Measurements from ENCODE around the gene GUK1.
"Not testable (repeated sequence)": the region's sequence is repeated elsewhere in the genome, so short reads cannot be mapped to it uniquely, and the experiment has no call there.

Gene GUK1

DNA sequence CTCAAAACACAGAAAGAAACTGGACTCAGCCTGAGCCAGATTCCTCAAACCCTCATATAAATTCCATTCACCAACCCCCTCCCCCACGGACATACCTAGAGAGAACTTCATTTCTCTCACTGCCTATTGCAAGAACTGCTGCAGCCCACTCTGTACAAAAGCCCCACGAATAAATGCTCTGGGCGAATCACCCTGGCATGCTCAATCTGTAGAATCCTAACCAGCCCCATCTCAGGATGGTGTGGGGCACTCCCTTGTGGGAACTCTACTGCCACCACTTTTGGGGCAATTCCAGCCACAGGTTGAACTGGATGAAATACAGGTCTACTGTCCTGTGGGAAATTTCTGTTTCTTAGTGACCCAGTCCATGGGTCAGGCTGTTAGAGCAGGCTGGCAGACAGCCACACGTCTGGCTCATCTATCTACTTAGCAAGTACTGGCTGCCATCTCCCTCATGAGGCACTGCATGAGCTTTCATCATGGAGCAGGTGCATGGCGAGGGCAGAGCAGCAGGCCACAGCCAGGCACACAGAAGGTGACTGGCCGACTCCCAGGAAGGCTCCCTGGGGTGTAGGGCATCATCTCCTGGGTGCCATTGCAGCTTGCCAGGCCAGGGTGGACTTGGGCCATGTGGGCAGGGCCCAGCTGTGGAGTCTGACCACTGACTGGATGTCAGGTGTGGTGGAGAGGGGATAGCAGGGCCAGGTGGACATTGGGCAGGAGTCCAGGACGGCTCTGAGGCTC is 35.4 kb upstream of the GUK1 start:
- no peak for DNase-seq (ENCODE audit: low read depth)

DNA sequence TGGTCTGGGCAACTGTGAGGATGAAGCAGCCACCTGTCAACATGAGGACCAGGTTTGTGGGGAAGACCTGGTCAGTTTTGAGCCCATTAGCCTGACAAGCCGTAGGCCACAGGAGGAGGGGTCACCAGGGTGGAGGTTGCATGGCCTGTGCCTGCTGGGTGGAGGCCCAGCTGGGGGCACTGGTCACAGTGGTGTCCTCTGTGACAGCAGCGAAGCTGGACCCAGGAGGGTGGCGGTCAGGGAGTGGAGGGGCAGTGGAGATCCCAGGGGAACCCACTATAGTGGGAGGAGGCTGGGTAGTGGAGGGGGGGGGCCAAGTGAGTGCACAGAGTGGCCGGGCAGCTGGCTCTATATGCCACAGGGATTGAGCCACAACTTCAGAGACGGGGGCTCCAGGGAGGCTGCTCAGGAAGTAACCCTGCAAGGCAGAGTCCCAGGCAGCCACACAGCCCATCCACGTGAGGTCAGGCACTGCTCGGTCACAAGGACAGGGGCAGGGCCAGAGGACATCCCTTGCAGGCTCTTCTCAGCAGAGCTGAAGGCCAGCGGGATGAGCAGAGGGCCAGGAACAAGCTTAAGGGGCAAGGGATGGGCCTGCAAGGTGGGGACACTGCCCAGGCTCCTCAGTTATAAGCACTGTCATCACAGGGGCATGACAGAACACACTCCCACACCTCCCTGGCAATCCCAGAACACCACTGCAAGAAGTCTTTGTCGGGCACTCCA is 34.6 kb upstream of the GUK1 start:
- no peak for DNase-seq (ENCODE audit: low read depth)

DNA sequence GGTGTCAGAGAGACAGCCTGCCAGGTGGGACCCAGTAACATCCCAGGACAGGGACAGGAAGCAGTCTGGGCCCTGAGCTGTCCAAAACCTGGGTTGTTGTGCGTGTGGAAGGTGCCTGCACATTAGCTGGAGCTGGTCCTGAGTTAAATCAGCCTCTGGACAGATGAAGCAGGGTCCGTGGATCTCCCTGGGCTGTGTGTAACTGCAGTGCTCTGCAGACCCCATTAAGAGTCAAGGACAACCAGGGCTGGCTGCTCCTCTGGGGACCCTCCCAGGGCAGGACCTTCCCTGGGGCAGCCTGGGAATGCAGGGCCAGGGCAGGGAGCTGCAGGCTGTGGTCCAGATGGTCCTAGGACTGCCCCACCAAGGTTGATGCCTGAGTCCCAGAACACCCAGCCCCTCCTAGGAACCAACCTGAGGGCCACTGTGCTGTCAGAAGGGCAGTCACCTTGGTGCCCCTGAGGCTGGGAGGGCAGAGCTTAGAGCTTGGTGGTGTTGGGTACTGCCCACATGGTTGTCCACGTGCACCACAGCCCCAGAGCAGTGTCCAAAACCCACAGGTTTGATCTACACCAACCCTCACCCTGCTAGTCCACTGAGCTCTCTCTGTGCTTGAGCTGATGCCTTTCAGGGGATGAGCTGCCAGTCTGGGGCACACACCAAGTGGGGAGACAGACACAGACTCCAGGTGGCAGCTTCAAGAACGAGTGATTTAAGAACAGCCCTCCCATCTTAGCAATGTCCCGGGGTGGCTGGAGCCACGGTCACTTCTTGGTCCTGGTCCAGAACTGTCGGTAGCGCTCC is 33.9 kb upstream of the GUK1 start:
- no peak for DNase-seq (ENCODE audit: low read depth)

DNA sequence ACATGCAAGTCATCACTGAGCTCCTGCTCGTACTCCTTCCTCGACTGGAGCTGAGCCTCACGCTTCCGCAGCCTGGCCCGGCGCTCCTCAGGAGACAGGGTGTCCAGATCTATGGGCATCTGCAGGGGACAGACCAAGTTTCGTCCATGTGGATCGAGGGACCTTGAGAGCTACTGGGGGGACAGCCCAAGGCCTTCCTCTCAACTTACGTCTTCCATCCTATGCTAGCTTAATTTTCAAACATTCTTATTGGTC is 33.4 kb upstream of the GUK1 start:
- no peak for DNase-seq (ENCODE audit: low read depth)

DNA sequence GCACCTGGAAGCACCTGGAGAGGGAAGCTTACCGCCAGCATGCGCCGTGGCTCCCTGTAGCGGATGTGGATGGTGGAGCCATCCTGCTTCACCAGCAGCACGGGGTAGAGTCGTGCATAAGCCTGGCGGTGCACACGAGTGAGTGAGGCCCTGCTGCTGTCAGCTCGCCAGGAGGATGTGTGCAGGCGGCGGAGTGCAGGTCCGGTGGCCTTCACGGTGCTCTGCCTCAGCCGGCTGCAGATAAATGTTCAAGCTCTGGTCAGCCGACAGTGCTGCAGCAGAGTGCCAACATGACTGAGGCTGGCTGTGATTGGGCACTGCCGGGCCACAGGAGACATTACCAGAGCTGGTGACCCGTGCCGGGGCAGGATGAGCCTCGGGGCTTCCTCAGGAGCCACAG is 32.4 kb upstream of the GUK1 start:
- no peak for DNase-seq (ENCODE audit: low read depth)

DNA sequence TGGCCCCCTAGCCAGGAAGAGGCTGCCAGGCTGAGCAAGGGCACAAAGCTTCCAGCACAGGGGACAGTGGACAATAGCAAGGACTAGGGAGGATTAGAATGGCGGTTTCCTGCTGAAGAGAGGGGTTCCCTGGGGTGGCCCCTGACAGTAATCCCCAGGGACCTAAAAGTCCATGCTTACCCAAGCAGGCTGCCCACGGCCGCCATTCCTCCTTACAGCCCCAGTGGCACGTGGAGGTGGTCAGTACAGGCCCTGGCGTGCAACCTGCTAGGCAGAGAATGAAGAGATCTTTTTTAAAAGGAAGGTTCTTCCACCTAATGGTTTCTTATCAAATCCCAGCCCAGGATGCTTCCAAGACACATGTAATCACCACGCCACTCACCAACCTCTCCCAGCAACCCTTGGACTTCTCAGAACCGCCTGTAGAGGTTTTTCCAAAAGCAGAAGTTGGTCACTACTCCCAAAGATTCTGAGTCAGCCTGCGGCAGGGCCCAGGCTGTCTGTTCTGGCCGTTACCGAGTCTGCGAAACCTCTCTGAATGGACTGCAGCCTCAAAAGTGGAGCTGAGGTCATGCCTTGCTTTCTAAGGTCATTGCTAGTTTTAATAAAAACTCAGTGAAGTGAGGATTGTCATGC is 31.9 kb upstream of the GUK1 start:
- DNase-seq (ENCODE audit: low read depth), result no peak

DNA sequence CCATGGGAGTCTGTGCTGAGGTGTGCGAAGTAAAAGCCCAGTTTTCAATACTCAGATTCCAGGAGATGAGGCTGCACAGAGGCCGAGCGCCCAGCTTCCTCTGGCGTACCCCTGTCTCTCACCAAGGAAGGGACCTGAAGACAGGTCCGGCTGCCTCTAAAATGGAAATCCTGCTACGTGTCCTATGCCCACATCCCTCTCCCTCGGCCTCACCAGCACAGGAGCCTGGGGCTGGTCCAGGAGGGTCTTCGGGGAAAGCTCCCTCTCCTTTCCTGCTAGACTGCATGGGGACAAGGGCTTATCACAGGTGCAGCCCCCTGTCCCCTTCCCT is 31.4 kb upstream of the GUK1 start:
- DNase-seq (ENCODE audit: low read depth), result no peak

DNA sequence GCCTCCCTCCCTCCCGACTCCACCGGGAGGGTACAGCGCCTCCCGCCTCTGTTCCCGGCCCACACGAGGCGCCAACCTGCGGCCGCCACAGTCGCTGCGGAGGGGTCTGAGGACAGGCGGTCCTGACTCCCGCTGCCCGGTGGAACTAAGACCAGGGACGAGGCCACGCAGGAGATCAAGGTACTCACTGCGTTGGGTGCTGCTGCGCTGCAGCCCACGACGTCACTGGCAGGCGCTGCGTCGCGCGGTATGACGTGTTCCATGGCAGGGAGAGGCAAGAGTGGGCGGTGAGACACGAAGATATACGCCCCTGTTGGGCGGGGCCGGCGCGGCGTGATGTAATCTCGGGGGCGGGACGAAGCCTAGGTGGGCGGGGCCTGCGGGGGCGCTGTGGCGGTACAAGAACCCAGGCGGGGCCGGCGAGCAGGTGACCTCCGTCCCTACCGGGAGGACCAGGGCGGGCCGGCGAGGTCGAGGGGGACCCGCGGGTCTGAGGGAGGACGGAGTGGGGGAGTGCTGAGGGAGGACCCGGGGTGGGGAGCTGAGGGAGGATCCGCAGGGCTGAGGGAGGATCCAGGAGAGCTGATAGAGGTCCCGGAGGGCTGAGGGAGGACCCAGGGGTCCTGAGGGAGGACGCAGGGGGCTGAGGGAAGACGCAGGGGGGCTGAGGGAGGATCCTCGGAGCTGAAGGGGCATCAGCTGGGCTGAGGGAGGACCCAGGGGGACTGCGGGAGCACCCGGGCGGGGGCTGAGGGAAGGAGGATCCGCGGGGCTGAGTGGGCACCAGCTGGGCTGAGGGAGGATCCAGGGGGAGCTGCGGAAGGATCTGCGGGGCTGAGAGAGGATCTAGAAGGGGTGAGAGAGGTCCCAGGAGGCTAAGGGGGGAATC is 30.8 kb upstream of the GUK1 start, which contains the start of gene MRPL55:
Gene MRPL55 (minus strand): TSS at position 227 of the 889 bp plus-strand sequence. CDS start 1,039 bp downstream, outside the sequence.
- peak; percentile 98 for DNase-seq (ENCODE audit: low read depth)

DNA sequence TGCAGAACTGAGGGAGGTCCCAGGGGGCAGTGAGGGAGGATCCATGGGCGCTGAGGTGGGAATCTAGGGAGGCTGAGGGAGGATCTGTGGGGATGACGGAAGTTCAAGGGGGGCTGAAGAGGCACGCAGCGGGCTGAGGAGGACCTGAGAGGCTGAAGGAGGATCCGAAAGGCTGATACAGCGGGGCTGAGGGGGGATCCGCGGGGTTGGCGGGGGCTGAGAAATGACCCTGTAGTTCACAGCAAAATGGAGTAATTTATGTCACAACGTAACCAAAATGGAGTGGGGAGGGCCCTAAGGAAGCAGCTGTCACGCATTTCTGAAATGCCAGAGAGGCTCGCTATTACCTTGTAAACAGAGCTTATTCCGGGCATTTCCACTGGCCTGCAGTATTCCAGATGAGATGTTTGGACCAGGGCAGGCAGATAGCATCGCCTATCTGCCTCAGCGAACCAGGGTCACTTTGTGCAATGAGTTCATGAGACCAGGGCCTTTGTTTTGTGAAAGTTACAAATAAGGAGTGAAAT is 30.1 kb upstream of the GUK1 start:
- DNase-seq (ENCODE audit: low read depth), result no peak

DNA sequence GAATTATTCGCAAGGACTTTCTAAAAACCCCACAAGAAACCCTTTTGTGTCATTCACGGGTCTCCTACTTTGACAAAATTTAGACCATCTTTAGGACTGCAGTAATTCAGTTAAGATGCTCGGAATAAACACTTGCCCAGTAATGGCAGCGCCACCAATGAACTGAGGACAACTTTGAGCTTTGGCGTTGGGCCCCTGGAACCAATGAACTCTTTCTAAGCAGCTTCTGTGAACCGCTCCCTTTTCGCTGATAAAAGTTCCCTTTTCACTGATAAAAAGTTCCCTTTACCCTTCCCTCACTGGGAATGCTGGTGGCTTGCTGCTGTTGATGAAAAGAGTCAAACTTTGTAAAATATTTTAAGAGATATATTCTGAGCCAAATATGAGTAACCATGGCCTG is 29.5 kb upstream of the GUK1 start:
- DNase-seq (ENCODE audit: low read depth), result no peak

DNA sequence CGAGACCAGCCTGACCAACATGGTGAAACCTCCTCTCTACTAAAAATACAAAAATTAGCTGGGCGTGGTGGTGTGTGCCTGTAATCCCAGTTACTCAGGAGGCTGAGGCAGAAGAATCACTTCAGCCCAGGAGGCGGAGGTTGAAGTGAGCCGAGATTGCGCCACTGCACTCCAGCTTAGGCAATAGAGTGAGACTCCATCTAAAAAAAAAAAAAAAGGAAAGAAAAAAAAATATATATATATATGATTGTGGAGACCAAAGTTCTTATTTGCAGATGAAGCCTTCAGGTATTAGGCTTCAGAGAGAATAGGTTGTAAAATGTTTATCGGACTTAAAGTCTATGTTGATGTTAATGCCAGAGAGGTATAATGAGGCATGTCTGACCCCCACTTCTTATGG is 28.8 kb upstream of the GUK1 start:
- DNase-seq (ENCODE audit: low read depth), result not testable (repeated sequence)

DNA sequence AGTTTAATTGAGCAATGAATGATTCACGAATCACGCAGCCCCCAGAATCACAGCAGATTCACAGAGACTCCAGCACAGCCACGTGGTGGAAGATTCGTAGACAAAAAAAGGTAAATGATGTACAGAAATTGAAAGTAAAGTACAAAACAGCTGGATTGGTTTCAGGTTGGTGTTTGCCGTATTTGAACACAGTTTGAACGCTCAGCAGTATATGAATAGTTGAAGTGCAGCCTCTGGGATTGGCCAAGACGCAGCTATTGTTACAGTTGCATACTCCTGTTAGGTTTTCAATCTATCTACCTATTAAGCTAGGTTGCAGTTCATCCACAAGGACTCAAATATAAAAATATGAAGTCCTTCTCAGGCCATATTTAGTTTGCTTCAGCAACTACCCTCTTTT is 27.9 kb upstream of the GUK1 start:
- no peak for DNase-seq (ENCODE audit: low read depth)

DNA sequence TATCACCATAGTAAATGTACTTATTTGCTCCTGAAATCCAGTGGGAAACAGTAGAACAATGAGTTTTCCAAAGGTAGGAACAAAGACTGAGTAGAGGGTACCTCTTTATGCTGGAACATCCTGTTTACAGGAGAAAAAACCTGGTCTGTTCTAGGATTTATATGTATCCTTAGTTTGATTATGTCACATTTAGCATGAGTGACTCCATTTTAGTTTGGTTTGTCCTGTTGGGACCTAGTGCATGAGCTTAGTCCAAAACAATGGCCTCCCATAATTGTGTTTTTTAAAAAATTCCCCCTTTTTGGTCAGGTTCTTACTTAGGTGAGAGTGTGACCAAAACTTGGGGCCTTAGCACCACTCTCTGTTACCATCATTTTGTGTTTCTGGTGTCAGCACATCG is 27.5 kb upstream of the GUK1 start:
- DNase-seq (ENCODE audit: low read depth), result no peak

DNA sequence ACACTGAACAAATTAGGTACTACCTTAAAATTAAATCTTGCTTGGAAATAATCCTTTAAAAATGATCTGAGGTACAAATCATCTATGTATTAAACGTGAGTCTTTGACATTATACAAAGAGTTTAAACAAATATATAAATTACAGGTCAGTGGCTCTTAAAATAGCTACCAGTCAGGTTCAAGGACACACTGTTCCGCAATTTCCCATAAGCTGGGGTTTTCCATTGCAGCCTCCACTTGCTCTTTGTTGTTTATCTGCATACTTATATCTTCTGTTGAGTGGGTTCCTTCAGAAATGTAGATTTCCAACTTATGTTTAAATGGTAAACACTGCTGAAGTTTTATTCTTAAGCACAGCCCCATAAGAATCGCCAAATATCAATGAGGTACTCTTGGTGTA is 25.3 kb upstream of the GUK1 start:
- no peak for DNase-seq (ENCODE audit: low read depth)

DNA sequence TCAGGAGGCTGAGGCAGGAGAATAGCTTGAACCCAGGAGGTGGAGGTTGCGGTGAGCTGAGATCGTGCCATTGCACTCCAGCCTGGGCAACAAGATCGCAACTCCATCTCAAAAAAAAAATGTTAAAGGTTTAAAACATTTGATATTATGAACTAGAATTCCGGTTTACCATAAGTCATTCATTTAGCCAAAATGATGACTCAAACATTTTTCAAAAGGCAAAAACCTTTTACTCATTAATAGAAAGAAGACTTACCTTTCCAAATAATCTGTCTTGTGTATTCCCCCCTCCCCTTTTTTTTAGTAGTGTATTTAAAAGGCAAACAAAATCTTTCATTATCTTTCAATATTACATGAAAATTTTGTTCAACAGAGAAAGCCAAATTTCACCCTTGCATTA is 22.7 kb upstream of the GUK1 start:
- DNase-seq (ENCODE audit: low read depth), result no peak

DNA sequence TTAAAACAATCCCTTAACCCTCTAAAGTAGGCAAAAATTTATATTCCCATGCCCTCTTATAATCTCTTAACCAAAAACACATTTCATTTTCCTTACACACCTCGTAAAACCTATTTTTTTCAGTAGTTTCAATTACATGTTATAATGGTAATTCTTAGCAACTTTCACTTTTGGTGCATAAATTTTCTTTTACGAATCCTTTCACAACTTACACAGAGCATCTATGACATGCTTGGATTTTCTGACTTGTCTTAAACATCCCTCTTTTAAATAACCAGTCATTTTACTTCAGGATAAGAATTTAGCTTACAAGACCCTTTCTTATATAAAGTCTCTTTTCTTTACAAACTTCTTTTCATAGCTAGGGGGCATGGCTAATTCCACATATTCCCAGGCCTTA is 22.0 kb upstream of the GUK1 start:
- no peak for DNase-seq (ENCODE audit: low read depth)

DNA sequence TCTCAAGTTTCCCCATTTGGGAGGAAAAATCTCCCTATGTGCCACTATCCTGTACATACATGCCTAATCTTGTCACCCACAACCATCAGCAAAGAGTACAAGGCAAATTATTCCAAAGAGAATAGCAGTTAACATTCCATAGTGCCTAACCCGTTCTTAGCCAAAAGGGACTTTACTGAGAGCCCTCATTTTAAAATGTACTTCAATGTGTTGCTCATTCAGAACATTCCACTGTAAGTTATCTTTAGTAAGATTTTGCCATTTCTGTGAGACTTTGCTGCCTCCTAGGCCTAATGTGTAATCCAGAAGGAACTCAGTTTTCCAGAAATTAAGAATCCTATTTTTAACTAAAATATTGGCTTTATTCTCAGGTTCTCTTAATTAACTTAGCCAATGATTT is 19.7 kb upstream of the GUK1 start:
- DNase-seq (ENCODE audit: low read depth), result no peak

DNA sequence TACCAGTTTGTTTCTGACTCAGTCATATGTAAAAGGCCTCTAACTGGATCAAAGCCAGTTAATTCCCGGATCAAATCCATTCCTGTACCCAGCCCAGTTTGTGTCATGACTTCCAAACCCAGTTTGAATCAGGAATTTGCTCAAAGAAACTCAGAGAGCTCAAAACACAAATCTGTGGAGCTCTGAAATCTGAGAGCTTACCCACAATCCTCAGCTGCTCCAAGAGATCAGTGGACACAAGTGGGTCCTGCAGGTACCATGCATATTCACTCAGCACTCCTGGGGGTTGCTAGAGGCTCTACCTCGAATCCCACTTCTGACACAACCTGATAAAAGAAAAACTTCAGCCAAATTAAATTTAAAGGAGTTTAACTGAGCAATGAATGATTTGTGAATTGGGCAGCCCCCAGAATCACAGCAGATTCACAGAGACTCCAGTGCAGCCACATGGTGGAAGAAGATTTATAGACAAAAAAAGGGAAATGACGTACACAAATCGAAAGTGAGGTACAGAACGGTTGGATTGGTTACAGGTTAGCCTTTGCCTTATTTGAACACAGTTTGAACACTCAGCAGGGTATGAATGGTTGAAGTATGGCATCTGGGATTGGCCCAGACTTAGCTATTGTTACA is 19.1 kb upstream of the GUK1 start:
- DNase-seq (ENCODE audit: low read depth), result no peak

DNA sequence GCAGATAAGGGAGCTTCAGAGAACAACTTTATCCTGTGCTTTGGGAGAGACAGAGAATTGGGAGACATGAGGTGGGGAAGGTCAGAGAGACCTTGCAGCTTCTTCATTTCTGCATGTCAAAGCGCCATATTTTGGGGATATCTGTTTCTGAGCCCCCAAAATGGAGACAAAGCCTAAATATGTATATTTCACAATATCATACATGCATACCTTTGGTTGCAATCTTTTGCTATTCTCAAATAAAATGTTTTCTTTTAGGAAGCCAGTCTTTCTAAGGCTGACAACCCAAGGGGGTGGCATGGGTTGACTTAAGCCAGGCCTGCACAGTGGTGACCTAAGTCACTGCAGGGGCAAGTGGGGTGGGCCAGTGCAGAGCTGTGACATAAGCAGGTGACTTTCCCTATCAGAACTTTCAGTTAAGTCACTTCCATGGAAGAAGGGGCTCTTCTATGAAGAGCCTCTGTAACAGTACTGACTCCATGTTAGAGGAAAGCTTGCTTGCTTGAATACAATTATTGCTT is 17.1 kb upstream of the GUK1 start:
- no peak for DNase-seq (ENCODE audit: low read depth)

DNA sequence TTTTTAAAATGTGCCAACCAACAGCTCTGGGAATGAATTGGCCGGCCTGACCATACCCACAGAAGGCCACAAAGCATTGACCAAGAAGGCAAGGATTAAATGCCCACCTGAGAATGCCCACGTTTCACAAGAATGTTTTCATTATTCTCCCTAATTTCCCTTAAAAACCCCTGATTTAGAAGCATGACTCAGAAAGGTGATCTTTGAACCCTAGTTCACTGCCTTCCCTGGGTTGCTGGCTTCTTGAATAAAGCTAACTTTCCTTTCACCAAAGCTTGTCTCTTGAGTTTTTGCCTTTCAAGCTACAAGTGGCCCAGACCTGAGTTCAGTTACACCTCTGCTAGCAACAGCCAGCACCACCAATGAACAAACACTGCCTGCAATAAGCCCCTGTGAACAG is 16.6 kb upstream of the GUK1 start:
- no peak for DNase-seq (ENCODE audit: low read depth)

DNA sequence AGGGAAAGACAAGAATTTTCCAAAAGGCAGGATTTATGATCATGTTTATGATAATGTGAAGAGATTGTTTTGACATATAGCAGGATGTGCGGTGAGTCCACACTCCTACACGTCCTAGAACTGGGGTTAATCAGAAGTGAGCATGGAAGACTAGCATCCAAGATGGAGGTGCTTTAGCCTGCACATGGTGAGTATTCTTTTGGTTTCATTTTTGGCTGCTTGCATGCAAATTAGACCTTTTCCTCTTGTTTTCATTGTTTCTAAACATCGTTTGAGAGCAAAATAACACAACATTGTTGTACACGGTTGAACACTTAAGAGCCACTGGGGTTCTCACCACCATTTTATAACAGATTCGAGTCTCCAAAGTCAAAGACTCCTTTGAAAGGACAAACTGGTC is 14.9 kb upstream of the GUK1 start:
- DNase-seq (ENCODE audit: low read depth), result no peak
